ENCODE data around the gene IL1RN.

DNA sequence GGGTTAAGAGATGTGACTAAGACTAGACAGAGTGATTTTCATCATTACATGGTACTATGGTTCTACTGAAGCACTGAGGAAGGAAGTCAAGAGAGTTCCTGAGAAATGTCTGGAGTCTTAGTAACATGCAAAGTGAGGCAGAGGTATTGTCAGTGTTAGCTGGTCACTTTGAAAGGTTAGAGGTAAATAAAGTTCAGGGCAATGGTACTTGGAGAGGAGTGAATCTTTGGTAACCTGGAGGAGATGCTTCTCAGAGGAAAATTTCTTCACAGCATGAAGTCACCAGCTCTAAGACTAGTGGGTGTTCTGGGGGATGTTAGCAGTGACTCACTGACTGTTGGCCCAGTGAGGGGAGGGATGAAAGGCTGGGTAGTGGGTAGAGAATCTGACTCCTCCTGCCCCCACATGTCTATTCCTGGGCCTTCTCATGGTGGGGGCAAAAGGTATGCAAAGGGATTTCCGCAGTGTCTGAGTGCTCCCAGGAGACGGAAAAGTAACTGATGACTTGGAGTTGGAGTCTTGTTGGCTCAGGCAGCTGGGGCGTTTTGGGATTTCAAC, 23.3 kb upstream of the IL1RN start:
- no peak for TF ChIP-seq POLR2A (IDR thresholded peaks at IDR 0.05)
- TF ChIP-seq, protein P1, sequence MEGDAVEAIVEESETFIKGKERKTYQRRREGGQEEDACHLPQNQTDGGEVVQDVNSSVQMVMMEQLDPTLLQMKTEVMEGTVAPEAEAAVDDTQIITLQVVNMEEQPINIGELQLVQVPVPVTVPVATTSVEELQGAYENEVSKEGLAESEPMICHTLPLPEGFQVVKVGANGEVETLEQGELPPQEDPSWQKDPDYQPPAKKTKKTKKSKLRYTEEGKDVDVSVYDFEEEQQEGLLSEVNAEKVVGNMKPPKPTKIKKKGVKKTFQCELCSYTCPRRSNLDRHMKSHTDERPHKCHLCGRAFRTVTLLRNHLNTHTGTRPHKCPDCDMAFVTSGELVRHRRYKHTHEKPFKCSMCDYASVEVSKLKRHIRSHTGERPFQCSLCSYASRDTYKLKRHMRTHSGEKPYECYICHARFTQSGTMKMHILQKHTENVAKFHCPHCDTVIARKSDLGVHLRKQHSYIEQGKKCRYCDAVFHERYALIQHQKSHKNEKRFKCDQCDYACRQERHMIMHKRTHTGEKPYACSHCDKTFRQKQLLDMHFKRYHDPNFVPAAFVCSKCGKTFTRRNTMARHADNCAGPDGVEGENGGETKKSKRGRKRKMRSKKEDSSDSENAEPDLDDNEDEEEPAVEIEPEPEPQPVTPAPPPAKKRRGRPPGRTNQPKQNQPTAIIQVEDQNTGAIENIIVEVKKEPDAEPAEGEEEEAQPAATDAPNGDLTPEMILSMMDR (IDR thresholded peaks at IDR 0.05 in 4 of 5, conservative IDR thresholded peaks at IDR 0.05 in 1 of 5): no peak
